Fibroblast of lung (primary cell): ENCODE results near the gene ZNF148. TPM values are rescaled to one million over a fixed set of nuclear protein-coding genes. Genes with fewer than 3 reads are reported as not detected.

Source experiments
- DNase-seq, 2 donors: peaks; one replicate each; pipeline versions ENCODE4 v3.0.0 to v3.0.0-alpha.2; 2010; ENCODE audit warnings: low read depth in 2 of 2
- H2AFZ ChIP-seq: 2 replicates; pipeline ENCODE4 v1.5.1; 2012; ENCODE audit warnings: low read length, control low read depth, inconsistent platforms
- H3K27ac ChIP-seq: 2 replicates; pipeline ENCODE4 v1.5.1; 2011; ENCODE audit warnings: low read length, control low read depth; ENCODE audit not compliant: insufficient read depth
- H3K27me3 ChIP-seq: 2 replicates; pipeline ENCODE4 v1.5.1; 2011; ENCODE audit warnings: mild to moderate bottlenecking, low read length; ENCODE audit not compliant: control insufficient read depth, insufficient read depth
- H3K36me3 ChIP-seq: 2 replicates; pipeline ENCODE4 v1.5.1; 2011; ENCODE audit warnings: low read length; ENCODE audit not compliant: control insufficient read depth, insufficient read depth
- H3K4me1 ChIP-seq: 2 replicates; pipeline ENCODE4 v1.5.1; 2011; ENCODE audit warnings: low read length; ENCODE audit not compliant: control insufficient read depth, insufficient read depth; ENCODE audit errors: extremely low read depth
- H3K4me2 ChIP-seq: 2 replicates; pipeline ENCODE4 v1.5.1; 2011; ENCODE audit warnings: low read length, control low read depth; ENCODE audit not compliant: insufficient read depth; ENCODE audit errors: extremely low read depth
- H3K4me3 ChIP-seq, 4 experiments: fragments of 200-600 bp in 1 of 4; sonication (generic) in 1 of 4; replicated peaks in 1 of 4; 2 replicates each; pipeline ENCODE4 v1.5.1; 2011 to 2016; ENCODE audit warnings: low read length in 4 of 4, low read depth in 3 of 4, mild to moderate bottlenecking in 3 of 4, control low read depth in 2 of 4, inconsistent platforms in 1 of 4, mixed read lengths in 1 of 4; ENCODE audit not compliant: insufficient read depth in 1 of 4; ENCODE audit errors: control extremely low read depth in 1 of 4
- H3K79me2 ChIP-seq: 2 replicates; pipeline ENCODE4 v1.5.1; 2012; ENCODE audit warnings: mild to moderate bottlenecking, low read length, inconsistent platforms; ENCODE audit not compliant: control insufficient read depth, insufficient read depth
- H3K9ac ChIP-seq: 2 replicates; pipeline ENCODE4 v1.5.1; 2011; ENCODE audit warnings: mild to moderate bottlenecking, low read length, control low read depth; ENCODE audit not compliant: insufficient read depth
- H3K9me3 ChIP-seq: 2 replicates; pipeline ENCODE4 v1.5.1; 2012; ENCODE audit warnings: low read depth, low read length; ENCODE audit not compliant: control insufficient read depth, insufficient read depth
- H4K20me1 ChIP-seq: 2 replicates; pipeline ENCODE4 v1.5.1; 2011; ENCODE audit warnings: low read length; ENCODE audit not compliant: control insufficient read depth, insufficient read depth; ENCODE audit errors: extremely low read depth
- EZH2 ChIP-seq: IDR thresholded peaks from 2 replicates; pipeline ENCODE4 v1.5.1; 2012; ENCODE audit warnings: low read length, control low read depth, mild to moderate bottlenecking; ENCODE audit errors: missing control alignments
- polyA plus RNA-seq, 2 donors: library from polyadenylated mRNA; depleted of rRNA in 1 of 2; stranded (reverse) in 1 of 2; unstranded in 1 of 2; fragments of >200 nt; gene quantifications; 2 replicates each; pipeline ENCODE4 v1.2.1, GENCODE V29; 2011 to 2012; ENCODE audit warnings: missing spikeins in 1 of 2
- total RNA-seq: library from RNA; depleted of rRNA; stranded (reverse); fragments of >200 nt; gene quantifications from 2 replicates; pipeline ENCODE4 v1.2.1, GENCODE V29; 2014
- TF ChIP-seq, protein P1 (sequence below), 2 donors: IDR thresholded peaks in 1 of 2; conservative IDR thresholded peaks in 1 of 2; 1 replicate in 1 of 2; 2 replicates in 1 of 2; pipeline ENCODE4 v1.5.1; 2011 to 2012; ENCODE audit warnings: low read length in 2 of 2, control low read depth in 1 of 2, inconsistent platforms in 1 of 2, low read depth in 1 of 2, mild to moderate bottlenecking in 1 of 2

ZNF148 gene
- total and polyA plus RNA-seq, 2 donors (not counting 1 experiment from before 2014, with no cell fraction given): 37.7 to 41.3 TPM

DNA sequence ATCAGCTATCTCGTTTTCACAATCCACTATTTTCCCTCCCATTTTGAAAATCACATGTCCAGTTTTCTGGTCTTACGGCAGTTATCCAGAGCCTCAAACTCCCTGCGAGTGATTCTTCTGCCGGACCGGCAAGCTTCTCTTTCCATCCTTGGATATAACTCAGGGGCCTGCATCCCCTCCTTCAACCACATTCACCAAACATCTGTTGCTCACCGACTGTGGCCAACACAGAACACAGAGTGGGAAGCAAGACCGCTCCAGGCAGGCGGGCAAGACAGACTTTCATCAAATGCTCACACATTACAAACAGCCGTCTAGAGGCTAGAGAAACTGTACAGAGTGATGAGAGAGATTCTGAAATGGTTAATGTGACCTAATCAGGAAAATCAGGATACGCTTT, 154.9 kb downstream of the ZNF148 start:
- no peak overlapping the region for H3K4me3 ChIP-seq
- no peaks in the 10 kb centered on the region for H3K9me3 ChIP-seq
- no peaks in the 10 kb centered on the region for H3K27me3 ChIP-seq
- no peak overlapping the region for H2AFZ ChIP-seq
- H4K20me1 ChIP-seq: no peaks in the 10 kb centered on the region
- H3K4me2 ChIP-seq: no peak overlapping the region
- no peaks in the 10 kb centered on the region for H3K79me2 ChIP-seq
- no peaks in the 10 kb centered on the region for H3K4me1 ChIP-seq
- H3K27ac ChIP-seq: no peak overlapping the region
- H3K9ac ChIP-seq: no peak overlapping the region
- no peaks in the 10 kb centered on the region for H3K36me3 ChIP-seq
- TF ChIP-seq, protein P1, sequence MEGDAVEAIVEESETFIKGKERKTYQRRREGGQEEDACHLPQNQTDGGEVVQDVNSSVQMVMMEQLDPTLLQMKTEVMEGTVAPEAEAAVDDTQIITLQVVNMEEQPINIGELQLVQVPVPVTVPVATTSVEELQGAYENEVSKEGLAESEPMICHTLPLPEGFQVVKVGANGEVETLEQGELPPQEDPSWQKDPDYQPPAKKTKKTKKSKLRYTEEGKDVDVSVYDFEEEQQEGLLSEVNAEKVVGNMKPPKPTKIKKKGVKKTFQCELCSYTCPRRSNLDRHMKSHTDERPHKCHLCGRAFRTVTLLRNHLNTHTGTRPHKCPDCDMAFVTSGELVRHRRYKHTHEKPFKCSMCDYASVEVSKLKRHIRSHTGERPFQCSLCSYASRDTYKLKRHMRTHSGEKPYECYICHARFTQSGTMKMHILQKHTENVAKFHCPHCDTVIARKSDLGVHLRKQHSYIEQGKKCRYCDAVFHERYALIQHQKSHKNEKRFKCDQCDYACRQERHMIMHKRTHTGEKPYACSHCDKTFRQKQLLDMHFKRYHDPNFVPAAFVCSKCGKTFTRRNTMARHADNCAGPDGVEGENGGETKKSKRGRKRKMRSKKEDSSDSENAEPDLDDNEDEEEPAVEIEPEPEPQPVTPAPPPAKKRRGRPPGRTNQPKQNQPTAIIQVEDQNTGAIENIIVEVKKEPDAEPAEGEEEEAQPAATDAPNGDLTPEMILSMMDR (conservative IDR thresholded peaks at IDR 0.05 in 1 of 2, IDR thresholded peaks at IDR 0.05 in 1 of 2; ENCODE audit: low read depth in 1 of 2, low read length in 2 of 2): no peak
- TF ChIP-seq EZH2: no peak
- DNase-seq: no peak

DNA sequence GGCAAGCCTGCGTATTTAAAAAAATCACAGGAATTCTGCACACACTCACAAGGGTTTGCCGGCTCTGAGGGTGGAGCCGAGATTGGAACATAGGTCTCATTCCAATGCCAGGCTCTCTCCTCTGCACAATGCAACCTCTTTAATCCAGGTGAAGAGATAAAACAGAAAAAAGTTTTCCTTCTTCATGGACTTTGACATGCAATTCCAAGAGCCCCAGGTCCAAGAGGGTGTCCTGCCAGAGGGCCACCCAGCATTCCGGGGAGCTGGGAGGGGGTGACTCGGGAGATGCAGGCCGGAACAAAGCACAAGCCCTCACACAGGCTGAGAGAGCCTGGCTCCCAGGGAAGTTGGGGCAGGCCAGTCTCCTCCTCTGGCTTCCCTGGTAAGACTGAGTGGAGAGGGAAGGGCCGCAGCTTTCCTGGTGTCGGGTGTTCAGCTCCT, 155.8 kb downstream of the ZNF148 start:
- no peaks in the 10 kb centered on the region for H3K79me2 ChIP-seq
- H3K27ac ChIP-seq: no peak overlapping the region
- no peak for TF ChIP-seq EZH2
- TF ChIP-seq, protein P1 (conservative IDR thresholded peaks at IDR 0.05 in 1 of 2, IDR thresholded peaks at IDR 0.05 in 1 of 2; ENCODE audit: low read depth in 1 of 2, low read length in 2 of 2): no peak
- H3K9me3 ChIP-seq: no peaks in the 10 kb centered on the region
- no peaks in the 10 kb centered on the region for H3K4me1 ChIP-seq
- H3K36me3 ChIP-seq: no peaks in the 10 kb centered on the region
- no peak overlapping the region for H3K4me3 ChIP-seq
- H4K20me1 ChIP-seq: no peaks in the 10 kb centered on the region
- H2AFZ ChIP-seq: no peak overlapping the region
- no peaks in the 10 kb centered on the region for H3K27me3 ChIP-seq
- H3K4me2 ChIP-seq: no peak overlapping the region
- no peak overlapping the region for H3K9ac ChIP-seq
- no peak for DNase-seq

DNA sequence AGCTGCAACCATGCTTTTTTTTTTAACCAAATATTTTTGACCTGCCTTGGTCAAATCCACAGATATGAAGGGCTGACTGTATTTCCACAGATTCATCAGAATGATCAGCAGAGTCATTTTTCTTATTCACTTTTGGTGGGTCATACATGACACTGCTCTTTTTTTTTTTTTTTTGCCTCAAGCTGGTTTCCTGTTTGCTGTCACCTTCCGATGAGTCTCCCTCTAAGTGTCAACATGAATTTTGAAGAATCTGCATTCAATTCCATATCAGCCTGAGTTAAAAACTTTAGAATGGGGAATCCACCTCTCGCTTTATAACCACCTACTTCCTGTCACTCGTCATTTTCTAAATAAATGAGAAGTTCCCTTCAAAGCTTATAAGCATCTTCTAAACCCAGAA, 160.4 kb downstream of the ZNF148 start:
- no peaks in the 10 kb centered on the region for H3K79me2 ChIP-seq
- no peak for DNase-seq
- H3K27me3 ChIP-seq: peaks cover 9% of the 10 kb centered on the region
- TF ChIP-seq, protein P1 (conservative IDR thresholded peaks at IDR 0.05 in 1 of 2, IDR thresholded peaks at IDR 0.05 in 1 of 2; ENCODE audit: low read depth in 1 of 2, low read length in 2 of 2): no peak
- TF ChIP-seq EZH2: no peak
- no peak overlapping the region for H3K4me2 ChIP-seq
- no peak overlapping the region for H2AFZ ChIP-seq
- no peak overlapping the region for H3K27ac ChIP-seq
- no peak overlapping the region for H3K4me3 ChIP-seq
- peaks cover 6% of the 10 kb centered on the region for H3K4me1 ChIP-seq
- no peaks in the 10 kb centered on the region for H3K9me3 ChIP-seq
- H4K20me1 ChIP-seq: no peaks in the 10 kb centered on the region
- H3K36me3 ChIP-seq: no peaks in the 10 kb centered on the region
- H3K9ac ChIP-seq: no peak overlapping the region
